Measurements from ENCODE around the gene YIPF3. TPM values are rescaled to one million over a fixed set of nuclear protein-coding genes. Genes with fewer than 3 reads are reported as not detected.

Gene YIPF3
- total RNA-seq, 2 donors from 2014 or later: 79.4 to 122 TPM

DNA sequence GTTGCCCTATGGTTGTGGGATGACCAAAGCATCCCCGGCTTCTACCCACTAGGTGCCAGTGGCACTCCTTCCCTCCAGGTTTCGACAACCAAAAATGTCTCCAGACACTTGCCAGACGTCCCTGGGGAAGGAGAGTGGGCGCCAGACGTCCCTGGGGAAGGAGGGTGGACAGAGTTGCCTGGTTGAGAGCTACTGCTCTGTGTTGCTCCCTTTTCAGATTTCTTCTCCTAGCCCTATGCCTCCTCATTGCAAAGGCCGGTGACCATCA is 19.7 kb downstream of the YIPF3 start:
- H3K27me3 ChIP-seq: no peaks in the 10 kb centered on the region
- H3K36me3 ChIP-seq (replicated peaks in 1 of 2; ENCODE audit: insufficient read depth in 1 of 2, low read depth in 2 of 2): peaks cover 9 to 21% of the 10 kb centered on the region in 2 donors
- 93 to 94% methylated on average over 1 to 6 of the region's 6 CpGs for WGBS, 2 donors
- TF ChIP-seq, protein P1, sequence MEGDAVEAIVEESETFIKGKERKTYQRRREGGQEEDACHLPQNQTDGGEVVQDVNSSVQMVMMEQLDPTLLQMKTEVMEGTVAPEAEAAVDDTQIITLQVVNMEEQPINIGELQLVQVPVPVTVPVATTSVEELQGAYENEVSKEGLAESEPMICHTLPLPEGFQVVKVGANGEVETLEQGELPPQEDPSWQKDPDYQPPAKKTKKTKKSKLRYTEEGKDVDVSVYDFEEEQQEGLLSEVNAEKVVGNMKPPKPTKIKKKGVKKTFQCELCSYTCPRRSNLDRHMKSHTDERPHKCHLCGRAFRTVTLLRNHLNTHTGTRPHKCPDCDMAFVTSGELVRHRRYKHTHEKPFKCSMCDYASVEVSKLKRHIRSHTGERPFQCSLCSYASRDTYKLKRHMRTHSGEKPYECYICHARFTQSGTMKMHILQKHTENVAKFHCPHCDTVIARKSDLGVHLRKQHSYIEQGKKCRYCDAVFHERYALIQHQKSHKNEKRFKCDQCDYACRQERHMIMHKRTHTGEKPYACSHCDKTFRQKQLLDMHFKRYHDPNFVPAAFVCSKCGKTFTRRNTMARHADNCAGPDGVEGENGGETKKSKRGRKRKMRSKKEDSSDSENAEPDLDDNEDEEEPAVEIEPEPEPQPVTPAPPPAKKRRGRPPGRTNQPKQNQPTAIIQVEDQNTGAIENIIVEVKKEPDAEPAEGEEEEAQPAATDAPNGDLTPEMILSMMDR (IDR thresholded peaks at IDR 0.05): no peak
- TF ChIP-seq POLR2A (IDR thresholded peaks at IDR 0.05): no peak
- DNase-seq: no peak
- peaks cover 8% of the 10 kb centered on the region for H3K4me1 ChIP-seq
- intact Hi-C loops (cut with DNase I): no loop called here
- no peaks in the 10 kb centered on the region for H3K9me3 ChIP-seq
- no peak overlapping the region for H3K27ac ChIP-seq
- ATAC-seq: no peak
- H3K4me3 ChIP-seq: no peak overlapping the region

- Histone ChIP-seq H3K27ac (no peak overlapping the region), H3K4me1 (peaks cover 12% of the 10 kb centered on the region), H3K4me3 (no peak overlapping the region), H3K36me3 (replicated peaks in 1 of 2; ENCODE audit: insufficient read depth in 1 of 2, low read depth in 2 of 2) (peaks cover 9 to 21% of the 10 kb centered on the region in 2 donors), H3K9me3 (no peaks in the 10 kb centered on the region), H3K27me3 (no peaks in the 10 kb centered on the region)
- 67 to 70% methylated on average over 12 to 18 of the region's 18 CpGs for WGBS, 2 donors
- ATAC-seq: no peak
- no peak for DNase-seq
- intact Hi-C loops (cut with DNase I): no loop called here
- TF ChIP-seq, protein P1 (IDR thresholded peaks at IDR 0.05): peak in 6 of 7 experiments; percentile 7 to 34 (median 20)
- TF ChIP-seq POLR2A (IDR thresholded peaks at IDR 0.05): no peak
Observed at GRCh38 chr6:43496370-43497128, 20.2 kb downstream of the YIPF3 start.

- H3K27ac ChIP-seq: no peak overlapping the region
- DNase-seq (no peak), ATAC-seq (no peak)
- H3K4me1 ChIP-seq: peaks cover 12% of the 10 kb centered on the region
- WGBS, 2 donors: 79 to 92% methylated on average over 4 of the region's 4 CpGs
- H3K4me3 ChIP-seq: no peak overlapping the region
- peaks cover 4 to 12% of the 10 kb centered on the region in 2 donors for H3K36me3 ChIP-seq (replicated peaks in 1 of 2; ENCODE audit: insufficient read depth in 1 of 2, low read depth in 2 of 2)
- TF ChIP-seq POLR2A (IDR thresholded peaks at IDR 0.05): no peak
- TF ChIP-seq, protein P1 (IDR thresholded peaks at IDR 0.05): no peak
- H3K9me3 ChIP-seq: no peaks in the 10 kb centered on the region
- H3K27me3 ChIP-seq: no peaks in the 10 kb centered on the region
- intact Hi-C loops (cut with DNase I): no loop called here
Observed at GRCh38 chr6:43495409-43495941, 21.3 kb downstream of the YIPF3 start.

DNA sequence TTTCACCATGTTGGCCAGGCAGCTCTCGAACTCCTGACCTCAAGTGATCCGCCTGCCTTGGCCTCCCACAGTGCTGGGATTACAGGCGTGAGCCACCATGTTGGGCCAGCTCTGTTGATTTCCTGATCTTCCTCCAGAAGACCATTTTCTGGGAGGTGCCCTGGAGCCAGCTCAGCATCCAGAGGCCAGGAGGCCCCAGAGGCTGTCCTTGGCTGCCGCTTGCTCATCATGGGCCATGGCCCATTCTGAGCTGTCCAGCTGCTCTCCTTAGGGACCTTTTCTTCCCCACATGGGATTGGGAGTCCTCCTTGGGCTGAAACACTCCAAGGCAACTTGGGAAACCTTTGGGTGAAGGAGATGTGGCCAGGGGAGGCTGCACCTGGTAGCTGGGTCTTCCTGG is 22.0 kb downstream of the YIPF3 start:
- intact Hi-C loops (cut with DNase I): no loop called here
- Histone ChIP-seq H3K9me3 (no peaks in the 10 kb centered on the region), H3K27me3 (no peaks in the 10 kb centered on the region), H3K36me3 (replicated peaks in 1 of 2; ENCODE audit: insufficient read depth in 1 of 2, low read depth in 2 of 2) (peaks cover 0 to 6% of the 10 kb centered on the region in 2 donors), H3K4me3 (no peak overlapping the region), H3K27ac (no peak overlapping the region), H3K4me1 (peaks cover 12% of the 10 kb centered on the region)
- no peak for ATAC-seq
- no peak for DNase-seq
- 98 to 100% methylated on average over 1 to 4 of the region's 4 CpGs for WGBS, 2 donors
- no peak for TF ChIP-seq POLR2A (IDR thresholded peaks at IDR 0.05)
- TF ChIP-seq, protein P1 (IDR thresholded peaks at IDR 0.05): no peak

DNA sequence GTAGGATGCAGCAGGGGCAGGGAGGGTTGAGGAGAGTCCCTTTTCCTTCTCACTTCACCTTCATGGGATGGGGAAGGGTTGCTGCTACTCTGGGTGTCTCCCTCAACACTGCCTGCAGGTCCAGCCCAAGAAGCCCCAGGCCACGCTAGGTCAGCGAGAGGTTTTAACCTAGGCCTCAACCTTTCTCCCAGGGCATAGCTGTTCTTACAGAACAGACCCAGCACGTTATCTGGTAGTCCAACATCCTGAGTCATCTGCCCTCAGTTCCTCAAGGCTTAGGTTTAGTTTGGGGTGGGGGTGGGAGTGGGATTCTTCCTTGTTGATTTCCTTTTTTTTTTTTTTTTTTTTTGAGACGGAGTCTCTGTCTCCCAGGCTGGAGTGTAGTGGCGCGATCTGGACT is 22.4 kb downstream of the YIPF3 start:
- Histone ChIP-seq H3K36me3 (replicated peaks in 1 of 2; ENCODE audit: insufficient read depth in 1 of 2, low read depth in 2 of 2) (peaks cover 0 to 2% of the 10 kb centered on the region in 2 donors), H3K27ac (no peak overlapping the region), H3K9me3 (no peaks in the 10 kb centered on the region), H3K4me1 (peaks cover 12% of the 10 kb centered on the region), H3K4me3 (no peak overlapping the region), H3K27me3 (no peaks in the 10 kb centered on the region)
- DNase-seq (no peak), ATAC-seq (no peak)
- 86 to 96% methylated on average over 6 of the region's 6 CpGs for WGBS, 2 donors
- TF ChIP-seq POLR2A (IDR thresholded peaks at IDR 0.05): no peak
- TF ChIP-seq, protein P1 (IDR thresholded peaks at IDR 0.05): no peak
- intact Hi-C loops (cut with DNase I): no loop called here

Measured in body of pancreas (tissue), 4 donors.